Stimulated activated CD4-positive, alpha-beta T cell treated with anti-CD3 and anti-CD28 coated beads, TNF-alpha, amount 100 ng/mL, for 1 hour (primary cell): ENCODE results near the gene TTLL1.
A peak's percentile ranks its signal among the peaks of the same experiment; 100 is the strongest.
"Not testable (repeated sequence)": the region's sequence is repeated elsewhere in the genome, so short reads cannot be mapped to it uniquely, and the experiment has no call there.

Experiments
- DNase-seq, 3 donors: peaks; one replicate each; pipeline ENCODE4 v3.0.0-alpha.2; 2020; ENCODE audit warnings: low read depth in 3 of 3, low spot score in 1 of 3

The TTLL1 gene

DNA sequence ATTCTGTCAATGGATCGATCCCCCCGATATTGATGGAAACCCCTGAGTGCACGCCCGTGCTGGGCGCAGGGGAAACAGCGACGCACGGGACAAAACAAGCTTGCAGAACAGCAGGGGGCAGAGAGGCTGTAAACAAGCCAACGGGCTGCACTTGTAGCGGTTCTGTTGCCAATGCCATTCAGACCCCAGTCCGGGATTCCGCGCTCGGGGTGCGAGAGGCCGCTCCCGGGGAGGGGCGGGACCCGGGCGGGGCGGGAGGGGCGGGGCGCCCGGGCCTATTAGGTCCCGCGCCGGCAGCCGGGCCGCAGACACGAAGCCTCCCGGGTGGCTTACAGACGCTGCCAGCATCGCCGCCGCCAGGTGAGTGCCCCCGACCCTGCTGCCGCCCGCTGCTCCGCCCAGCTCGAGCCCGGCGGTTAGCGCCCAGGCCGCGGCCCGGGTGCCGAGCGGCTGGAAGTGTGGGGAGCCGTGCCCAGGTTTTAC is 21.3 kb upstream of the TTLL1 start, which contains the start of gene BIK:
Gene BIK (plus strand): TSS at position 307 of the 483 bp plus-strand sequence. CDS start 13,273 bp downstream, outside the sequence.
- DNase-seq: peak in 2 of 3 donors; percentile 18 to 20

GRCh38 chr22:43109921-43110443 is 20.8 kb upstream of the TTLL1 start:
- no peak for DNase-seq

GRCh38 chr22:43109511-43109910 is 20.3 kb upstream of the TTLL1 start:
- no peak for DNase-seq

- DNase-seq: no peak
Observed at GRCh38 chr22:43106302-43106701, 17.1 kb upstream of the TTLL1 start.

DNA sequence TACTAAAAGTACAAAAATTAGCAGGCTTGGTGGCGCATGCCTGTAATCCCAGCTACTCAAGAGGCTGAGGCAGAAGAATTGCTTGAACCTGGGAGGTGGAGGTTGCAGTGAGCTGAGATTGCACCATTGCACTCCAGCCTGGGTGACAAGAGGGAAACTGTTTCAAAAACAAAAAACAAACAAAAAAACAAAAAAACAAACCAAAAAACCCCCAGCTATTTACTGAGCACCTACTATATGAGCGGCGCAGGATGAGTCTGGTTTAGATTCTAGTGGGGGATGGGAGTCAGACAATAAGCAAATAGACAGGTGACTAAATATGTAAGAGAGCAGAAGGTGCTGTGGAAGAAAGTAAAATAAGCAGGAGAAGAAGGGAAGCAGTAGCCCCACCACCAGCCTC is 15.8 kb upstream of the TTLL1 start:
- not testable (repeated sequence) for DNase-seq

- not testable (repeated sequence) for DNase-seq
Observed at GRCh38 chr22:43104056-43104625, 14.9 kb upstream of the TTLL1 start.

DNA sequence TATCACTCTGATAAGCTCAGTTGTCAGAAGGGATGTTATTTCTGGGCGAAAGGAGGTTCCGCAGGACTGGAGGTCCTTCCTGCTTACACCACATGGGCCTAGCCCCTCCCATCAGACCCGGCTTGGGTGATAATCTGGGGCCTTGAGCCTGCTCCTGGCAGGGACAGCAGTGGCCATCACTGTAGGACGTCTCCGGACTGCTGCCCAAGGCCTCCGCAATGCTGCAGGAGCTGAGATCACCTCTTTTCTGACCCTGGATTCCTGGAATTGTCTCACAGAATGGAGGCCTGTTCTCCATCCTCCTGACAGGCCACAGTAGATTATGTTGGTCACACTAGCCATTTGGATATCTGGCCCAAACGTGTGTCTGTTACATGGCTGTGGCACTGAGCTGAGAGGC is 12.1 kb upstream of the TTLL1 start:
- no peak for DNase-seq

DNA sequence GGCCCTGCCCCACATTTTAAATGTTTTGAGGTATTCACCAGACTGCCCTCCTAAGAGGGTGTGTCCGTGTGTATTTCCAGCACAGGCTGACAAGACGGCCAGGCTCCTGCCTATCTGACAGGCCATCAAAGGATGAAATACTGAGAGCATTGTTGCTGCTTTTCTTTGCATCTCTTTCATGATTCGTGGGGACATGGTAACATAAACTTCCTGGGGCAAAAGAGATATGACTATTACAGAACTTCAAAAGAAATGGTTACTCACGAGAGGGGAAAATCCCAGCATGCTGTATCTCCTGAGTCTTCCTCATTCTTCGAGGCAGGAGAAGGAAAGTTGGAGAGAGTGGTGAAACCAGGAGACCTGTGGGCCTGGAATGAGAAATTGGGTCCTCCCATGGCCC is 11.0 kb upstream of the TTLL1 start:
- DNase-seq: no peak

DNA sequence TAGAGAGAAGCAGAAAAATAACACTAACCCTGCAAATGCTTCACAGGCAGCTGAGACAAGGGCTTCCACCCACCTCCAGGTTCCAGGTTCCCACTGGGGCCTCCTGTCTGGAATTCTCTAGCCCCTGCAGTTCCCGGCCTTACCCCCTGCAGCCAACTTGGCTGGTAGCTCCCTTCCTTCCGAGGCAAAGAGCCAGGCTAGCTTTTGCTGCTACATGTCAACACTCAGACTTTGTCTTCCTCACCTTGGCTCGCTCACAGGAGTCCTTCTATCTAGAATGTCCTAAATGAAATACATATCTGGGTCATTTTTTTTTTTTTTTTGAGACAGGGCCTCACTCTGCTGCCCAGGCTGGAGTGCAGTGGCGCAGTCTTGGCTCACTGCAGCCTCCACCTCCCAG is 9.9 kb upstream of the TTLL1 start:
- no peak for DNase-seq

- DNase-seq: no peak
Observed at GRCh38 chr22:43098356-43098755, 9.2 kb upstream of the TTLL1 start.

DNA sequence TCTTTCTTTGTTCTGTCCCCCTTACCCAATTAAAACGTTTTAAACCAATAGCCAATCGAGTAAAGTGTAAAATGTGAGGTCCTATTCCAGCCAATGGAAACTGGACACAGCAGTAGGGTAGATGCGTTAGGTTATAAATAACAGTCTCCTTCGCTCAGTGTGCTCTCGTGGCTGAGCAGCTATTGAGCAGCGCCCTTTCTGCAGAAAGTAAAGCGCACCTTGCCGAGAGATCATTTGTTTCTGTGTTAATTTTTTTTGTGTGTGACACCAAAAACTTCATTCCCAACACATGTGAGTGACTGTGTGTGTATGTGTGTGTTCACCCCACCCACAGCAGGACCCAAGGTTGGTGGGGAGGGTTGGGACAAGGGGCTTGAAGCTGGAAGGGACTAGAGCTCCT is 7.2 kb upstream of the TTLL1 start:
- DNase-seq: no peak

DNA sequence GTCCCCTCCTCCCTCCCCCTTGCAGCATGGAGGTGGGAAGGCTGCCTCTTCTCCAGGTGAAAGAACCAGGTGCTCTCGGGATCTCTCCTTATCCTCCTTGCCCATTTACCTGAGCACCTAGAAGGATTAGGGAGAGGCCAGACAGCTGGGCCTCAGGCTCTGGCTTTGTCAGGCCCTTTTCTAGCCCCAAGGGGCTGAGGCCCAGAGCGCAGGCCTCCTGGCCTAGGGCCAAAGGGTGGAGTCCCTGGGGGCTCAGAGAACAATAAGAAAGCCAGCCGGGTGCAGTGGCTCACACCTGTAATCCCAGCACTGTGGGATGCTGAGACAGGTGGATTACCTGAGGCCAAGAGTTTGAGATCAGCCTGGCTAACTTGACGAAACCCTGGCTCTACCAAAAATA is 5.4 kb upstream of the TTLL1 start:
- no peak for DNase-seq

GRCh38 chr22:43094085-43094484 is 4.9 kb upstream of the TTLL1 start:
- no peak for DNase-seq

DNA sequence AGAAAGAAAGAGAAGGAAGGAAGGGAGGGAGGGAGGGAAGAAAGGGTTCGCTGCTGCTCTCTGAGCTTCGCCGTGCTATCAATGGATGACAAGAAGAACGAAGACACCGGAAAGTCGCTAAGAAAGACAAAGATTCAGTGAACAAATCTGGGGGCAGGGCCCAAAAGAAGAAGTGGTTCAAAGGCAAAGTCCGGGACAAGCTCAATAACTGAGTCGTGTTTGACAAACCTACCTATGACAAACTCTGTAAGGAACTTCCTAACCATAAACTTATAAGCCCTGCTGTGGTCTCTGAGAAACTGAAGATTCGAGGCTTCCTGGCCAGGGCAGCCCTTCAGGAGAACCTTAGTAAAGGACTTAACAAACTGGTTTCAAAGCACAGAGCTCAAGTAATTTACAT is 2.9 kb upstream of the TTLL1 start:
- no peak for DNase-seq

- DNase-seq: no peak
Observed at GRCh38 chr22:43090130-43090789, 1.1 kb upstream of the TTLL1 start.

GRCh38 chr22:43088627-43088983 is 586 bp downstream of the TTLL1 start:
- DNase-seq: no peak

DNA sequence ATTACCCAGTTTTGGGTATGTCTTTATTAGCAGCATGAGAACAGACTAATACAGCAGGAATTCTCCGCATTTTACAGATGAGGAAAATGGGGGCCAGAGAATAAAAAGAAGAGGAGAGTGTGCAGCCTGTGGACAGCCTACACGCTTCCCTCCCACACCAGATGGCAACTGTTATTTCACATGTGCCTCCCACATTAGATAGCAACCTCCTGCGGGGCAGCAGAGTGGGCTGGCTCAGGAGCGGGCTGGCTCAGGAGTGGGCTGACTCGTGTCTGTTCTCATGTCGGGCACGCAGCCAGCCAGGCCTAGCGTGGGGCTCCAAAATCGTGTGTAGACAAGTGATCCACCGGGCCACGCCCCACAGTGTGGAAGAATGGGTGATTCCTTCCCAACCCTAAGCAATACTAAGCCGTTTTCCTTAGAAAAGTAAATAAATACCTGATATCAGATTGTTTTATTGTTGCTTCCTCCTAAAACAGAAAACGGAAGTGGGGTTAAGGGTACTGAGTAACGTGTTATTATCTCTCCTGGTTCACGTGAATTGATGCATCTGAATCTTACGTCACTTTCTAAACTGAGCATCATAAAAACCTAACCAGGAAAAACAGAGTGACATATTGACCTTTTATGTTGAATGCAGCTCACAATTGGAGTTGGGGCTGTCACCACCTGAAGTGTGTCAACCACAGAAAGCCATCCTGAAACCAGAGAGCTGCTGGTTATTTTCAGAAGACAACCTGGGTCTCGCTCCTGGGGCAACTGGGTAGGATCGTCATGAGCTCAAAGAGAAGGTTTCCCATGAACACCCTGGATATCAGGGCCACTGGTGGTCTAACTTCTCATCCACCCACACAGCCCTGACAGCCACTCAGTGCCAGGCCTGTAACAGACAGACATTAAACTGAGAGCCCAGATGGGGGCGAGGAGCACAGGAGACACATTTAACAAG is 3.3 kb downstream of the TTLL1 start:
- no peak for DNase-seq

GRCh38 chr22:43081968-43082367 is 7.2 kb downstream of the TTLL1 start:
- no peak for DNase-seq

DNA sequence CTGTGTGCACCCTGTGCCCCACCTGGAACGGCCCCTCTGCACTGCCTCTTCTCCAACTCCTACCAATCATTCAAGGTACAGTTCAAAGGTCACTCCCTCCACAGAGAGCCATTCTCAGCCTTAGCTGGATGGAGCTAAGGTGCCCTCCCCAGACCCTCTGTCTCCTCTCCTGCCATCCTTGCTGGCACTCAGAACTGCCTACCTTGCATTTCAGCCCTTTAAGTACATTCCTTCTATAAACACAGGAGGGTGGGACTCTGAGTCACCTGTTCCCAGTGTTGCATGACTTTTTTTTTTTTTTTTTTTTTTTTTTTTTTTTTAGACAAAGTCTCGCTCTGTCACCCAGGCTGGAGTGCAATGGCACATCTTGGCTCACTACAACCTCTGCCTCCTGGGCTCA is 8.6 kb downstream of the TTLL1 start:
- DNase-seq: no peak

GRCh38 chr22:43079742-43080141 is 9.4 kb downstream of the TTLL1 start:
- DNase-seq: no peak

DNA sequence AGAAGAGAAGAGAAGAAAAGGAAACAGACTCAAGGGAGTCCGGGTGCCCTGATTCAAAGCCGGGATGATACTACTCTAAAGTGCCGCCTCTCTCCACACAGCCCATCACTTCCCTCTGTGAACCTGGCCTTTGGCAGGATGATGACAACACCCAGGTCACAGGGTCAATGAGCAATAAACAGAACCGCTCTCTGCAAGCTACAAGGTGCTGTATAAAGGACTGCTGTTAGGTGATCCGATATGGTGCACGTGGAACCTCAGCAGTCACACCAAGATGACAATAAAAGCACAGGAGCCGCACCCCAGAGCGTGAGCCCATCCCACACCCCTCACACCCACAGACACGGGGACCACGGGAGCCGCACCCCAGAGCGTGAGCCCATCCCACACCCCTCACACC is 10.7 kb downstream of the TTLL1 start:
- no peak for DNase-seq
